PC-3 (cell line): Measurements from ENCODE around the gene ROCK2. TPM values are rescaled to one million over a fixed set of nuclear protein-coding genes. Genes with fewer than 3 reads are reported as not detected.
"Not testable (repeated sequence)": the region's sequence is repeated elsewhere in the genome, so short reads cannot be mapped to it uniquely, and the experiment has no call there.

Experiments used
- ATAC-seq: fragments of 200-7000 bp; cut with Tn5 transposase; 2 replicates; pipeline ENCODE4 v1.9.1; 2020; ENCODE audit warnings: mild to moderate bottlenecking, moderate library complexity
- BruUV-seq: library from RNA; stranded (reverse); fragments of 400-500 nt; replicated peaks from 2 replicates; lab custom pipeline; 2021; lab: Mats Ljungman, UMichigan
- CTCF ChIA-PET: fragments of 300-600 bp; sonication (Branson Sonifier 250); formaldehyde crosslinking; loops from one replicate; lab custom pipeline; 2022; ENCODE audit warnings: antibody characterized with exemption; lab: Charles Lee
- POLR2A ChIA-PET: fragments of 300-600 bp; sonication (Branson Sonifier 250); formaldehyde crosslinking; loops from one replicate; lab custom pipeline; 2022; ENCODE audit warnings: antibody characterized with exemption; ENCODE audit not compliant: unreplicated experiment; lab: Charles Lee
- DNase-seq: peaks from one replicate; pipeline ENCODE4 v3.0.0-alpha.2; 2015
- H2AFZ ChIP-seq: fragments of 300-600 bp; sonication (generic); 2 replicates; pipeline ENCODE4 v1.6.0; 2016; ENCODE audit warnings: antibody characterized with exemption, low read length
- H3F3A ChIP-seq: fragments of 300-600 bp; sonication (generic); one replicate; pipeline ENCODE4 v1.6.0; 2017; ENCODE audit warnings: antibody characterized with exemption, low read length, control low read depth, mild to moderate bottlenecking; ENCODE audit not compliant: unreplicated experiment
- H3K27ac ChIP-seq: fragments of 300-600 bp; sonication (generic); 2 replicates; pipeline ENCODE4 v1.5.1; 2016; ENCODE audit warnings: mild to moderate bottlenecking, low read length
- H3K27me3 ChIP-seq: fragments of 300-600 bp; sonication (generic); 2 replicates; pipeline ENCODE4 v1.6.1; 2016; ENCODE audit warnings: low read length, mixed read lengths
- H3K36me3 ChIP-seq: fragments of 300-600 bp; sonication (generic); 2 replicates; pipeline ENCODE4 v1.6.1; 2016; ENCODE audit warnings: low read depth, mixed run types, low read length, mixed read lengths
- H3K4me1 ChIP-seq: fragments of 300-600 bp; sonication (generic); 2 replicates; pipeline ENCODE4 v1.5.1; 2016; ENCODE audit warnings: low read length; ENCODE audit not compliant: insufficient read depth
- H3K4me2 ChIP-seq: fragments of 300-600 bp; sonication (generic); 2 replicates; pipeline ENCODE4 v1.6.0; 2016; ENCODE audit warnings: low read length
- H3K4me3 ChIP-seq: fragments of 300-600 bp; sonication (generic); 2 replicates; pipeline ENCODE4 v1.5.1; 2016; ENCODE audit warnings: mild to moderate bottlenecking, low read length, mixed read lengths
- H3K79me2 ChIP-seq: fragments of 300-600 bp; sonication (generic); 2 replicates; pipeline ENCODE4 v1.6.1; 2017; ENCODE audit warnings: low read length, mixed read lengths
- H3K9ac ChIP-seq: fragments of 300-600 bp; sonication (generic); 2 replicates; pipeline ENCODE4 v1.6.0; 2016; ENCODE audit warnings: mild to moderate bottlenecking, low read length
- H3K9me2 ChIP-seq: fragments of 300-600 bp; sonication (generic); replicated peaks from 2 replicates; pipeline ENCODE4 v1.6.1; 2016; ENCODE audit warnings: mixed run types, low read length, mixed read lengths
- H3K9me3 ChIP-seq: fragments of 300-600 bp; sonication (generic); 2 replicates; pipeline ENCODE4 v1.6.1; 2016; ENCODE audit warnings: low read length, mixed read lengths
- H4K20me1 ChIP-seq: fragments of 300-600 bp; sonication (generic); 2 replicates; pipeline ENCODE4 v1.6.1; 2016; ENCODE audit warnings: low read length, mixed read lengths
- CTCF ChIP-seq: fragments of 300-600 bp; sonication (generic); conservative IDR thresholded peaks from 2 replicates; pipeline ENCODE4 v1.5.1; 2017; ENCODE audit warnings: antibody characterized with exemption, low read depth, mild to moderate bottlenecking, low read length
- EZH2 ChIP-seq: fragments of 300-600 bp; sonication (generic); IDR thresholded peaks from one replicate; pipeline ENCODE4 v1.6.1; 2017; ENCODE audit warnings: antibody characterized with exemption, mild to moderate bottlenecking, low read length; ENCODE audit not compliant: unreplicated experiment
- EZH2phosphoT487 ChIP-seq: fragments of 300-600 bp; sonication (generic); IDR thresholded peaks from 2 replicates; pipeline ENCODE4 v1.6.1; 2018; ENCODE audit warnings: mild to moderate bottlenecking, antibody characterized with exemption, low read length, borderline replicate concordance
- intact Hi-C: fragments of 100-400 bp; cut with micrococcal nuclease; formaldehyde crosslinking; loops from 2 replicates; pipeline ENCODE4 v1.9.0; 2023
- total RNA-seq: library from RNA; depleted of rRNA; stranded (reverse); fragments of >200 nt; gene quantifications from 2 replicates; pipeline ENCODE4 v1.2.3, GENCODE V29; 2014

Gene ROCK2
- total RNA-seq, 1 experiment from 2014 or later, result 35.3 TPM

GRCh38 chr2:11166476-11166875 is 178.0 kb downstream of the ROCK2 start:
- H3K9me3 ChIP-seq, result no peaks in the 10 kb centered on the region
- H3K27ac ChIP-seq, result no peak overlapping the region
- H3K4me1 ChIP-seq, result no peaks in the 10 kb centered on the region
- no peaks in the 10 kb centered on the region for H3K36me3 ChIP-seq
- ATAC-seq (no peak), DNase-seq (no peak)
- ChIA-PET POLR2A (no interaction called here), CTCF (no interaction called here)
- H3K27me3 ChIP-seq, result no peaks in the 10 kb centered on the region
- H3K4me3 ChIP-seq, result no peak overlapping the region
- no peaks in the 10 kb centered on the region for H3K9me2 ChIP-seq
- H3F3A ChIP-seq, result no peaks in the 10 kb centered on the region
- H3K79me2 ChIP-seq, result no peaks in the 10 kb centered on the region
- no TSS peak for BruUV-seq
- no peaks in the 10 kb centered on the region for H4K20me1 ChIP-seq
- intact Hi-C loops, result no loop called here
- H3K9ac ChIP-seq, result no peak overlapping the region
- H2AFZ ChIP-seq, result no peak overlapping the region
- no peak overlapping the region for H3K4me2 ChIP-seq
- no peak for TF ChIP-seq EZH2
- no peak for TF ChIP-seq CTCF
- no peak for TF ChIP-seq EZH2phosphoT487

GRCh38 chr2:11165046-11165445 is 179.4 kb downstream of the ROCK2 start:
- H3K79me2 ChIP-seq, POLR2A ChIA-PET, H3K4me2 ChIP-seq, BruUV-seq, H4K20me1 ChIP-seq, H3K9me3 ChIP-seq, H3K4me1 ChIP-seq, H3K9me2 ChIP-seq, intact Hi-C loops, ATAC-seq, H3K27me3 ChIP-seq, H3F3A ChIP-seq, H3K4me3 ChIP-seq, H3K9ac ChIP-seq, H3K36me3 ChIP-seq, CTCF ChIA-PET, H2AFZ ChIP-seq, DNase-seq, H3K27ac ChIP-seq: not testable (repeated sequence)

GRCh38 chr2:11163439-11164317 is 180.8 kb downstream of the ROCK2 start:
- CTCF ChIA-PET, result interaction anchor here (0.6 to 1.0 kb wide), 2 partner anchors 13 to 40 kb away, joined by 3 to 14 read pairs; no protein-coding TSS in a partner anchor
- POLR2A ChIA-PET, result no interaction called here
- H3K79me2 ChIP-seq, result no peaks in the 10 kb centered on the region

More at GRCh38 chr2:11163439-11164317, 180.8 kb downstream of the ROCK2 start:
- Histone ChIP-seq H3F3A (no peaks in the 10 kb centered on the region), H3K9ac (no peak overlapping the region), H2AFZ (no peak overlapping the region), H3K9me2 (no peaks in the 10 kb centered on the region), H3K4me1 (no peaks in the 10 kb centered on the region), H3K27ac (no peak overlapping the region), H3K4me2 (no peak overlapping the region), H3K4me3 (no peak overlapping the region), H3K9me3 (no peaks in the 10 kb centered on the region), H3K36me3 (no peaks in the 10 kb centered on the region), H4K20me1 (no peaks in the 10 kb centered on the region), H3K27me3 (no peaks in the 10 kb centered on the region)
- no TSS peak for BruUV-seq
- intact Hi-C loops, result no loop called here
- DNase-seq (no peak), ATAC-seq (no peak)
- TF ChIP-seq EZH2phosphoT487 (no peak), CTCF (no peak), EZH2 (no peak)
